A549 (cell line): ENCODE results near the gene SLC46A1.

Experiments
- CEBPB ChIP-seq, 2 experiments: fragments of >200 bp in 1 of 2; sonication (Bioruptor Twin) in 1 of 2; formaldehyde crosslinking in 1 of 2; IDR thresholded peaks; 2 replicates each; pipeline ENCODE4 v1.6.1; 2012 to 2016
- EP300 ChIP-seq, 2 experiments: fragments of >200 bp; sonication (Bioruptor Twin); formaldehyde crosslinking; IDR thresholded peaks; 2 replicates in 1 of 2; 3 replicates in 1 of 2; pipeline ENCODE4 v1.6.1; 2016 to 2017
- HMGXB4 ChIP-seq: fragments of 250-450 bp; sonication (Bioruptor Pico); IDR thresholded peaks from 2 replicates; pipeline ENCODE4 v1.5.0; 2021; ENCODE audit warnings: mild to moderate bottlenecking, moderate library complexity, borderline replicate concordance
- MAZ ChIP-seq: fragments of 150-350 bp; IDR thresholded peaks from 2 replicates; pipeline ENCODE4 v1.6.1; 2014; ENCODE audit warnings: antibody characterized with exemption, low read depth, low read length, borderline replicate concordance
- RAD21 ChIP-seq, 2 experiments: fragments of >200 bp in 1 of 2; sonication (Bioruptor Twin) in 1 of 2; formaldehyde crosslinking in 1 of 2; IDR thresholded peaks in 1 of 2; conservative IDR thresholded peaks in 1 of 2; 2 replicates in 1 of 2; 3 replicates in 1 of 2; pipeline ENCODE4 v1.6.1; 2012 to 2018; ENCODE audit warnings: inconsistent platforms in 1 of 2

- no peak for TF ChIP-seq EP300 (IDR thresholded peaks at IDR 0.05)
- no peak for TF ChIP-seq RAD21 (conservative IDR thresholded peaks at IDR 0.05 in 1 of 2, IDR thresholded peaks at IDR 0.05 in 1 of 2)
- no peak for TF ChIP-seq HMGXB4
- no peak for TF ChIP-seq CEBPB (IDR thresholded peaks at IDR 0.05)
- no peak for TF ChIP-seq MAZ
These were observed 41.2 kb downstream of the SLC46A1 start, which contains the start of gene SEBOX for GRCh38 chr17:28364665-28365363.
